Hematopoietic multipotent progenitor cell treated with erythropoietin and hydrocortisone succinate and interleukin-3 and kit ligand, for 17 days (in vitro differentiated cells): ENCODE measurements around the gene ZNF638.
"Not testable (repeated sequence)": the region's sequence is repeated elsewhere in the genome, so short reads cannot be mapped to it uniquely, and the experiment has no call there.

Source experiments
- DNase-seq: peaks from one replicate; pipeline ENCODE4 v3.0.0-alpha.2; 2015; ENCODE audit warnings: low spot score

The ZNF638 gene, protein sequence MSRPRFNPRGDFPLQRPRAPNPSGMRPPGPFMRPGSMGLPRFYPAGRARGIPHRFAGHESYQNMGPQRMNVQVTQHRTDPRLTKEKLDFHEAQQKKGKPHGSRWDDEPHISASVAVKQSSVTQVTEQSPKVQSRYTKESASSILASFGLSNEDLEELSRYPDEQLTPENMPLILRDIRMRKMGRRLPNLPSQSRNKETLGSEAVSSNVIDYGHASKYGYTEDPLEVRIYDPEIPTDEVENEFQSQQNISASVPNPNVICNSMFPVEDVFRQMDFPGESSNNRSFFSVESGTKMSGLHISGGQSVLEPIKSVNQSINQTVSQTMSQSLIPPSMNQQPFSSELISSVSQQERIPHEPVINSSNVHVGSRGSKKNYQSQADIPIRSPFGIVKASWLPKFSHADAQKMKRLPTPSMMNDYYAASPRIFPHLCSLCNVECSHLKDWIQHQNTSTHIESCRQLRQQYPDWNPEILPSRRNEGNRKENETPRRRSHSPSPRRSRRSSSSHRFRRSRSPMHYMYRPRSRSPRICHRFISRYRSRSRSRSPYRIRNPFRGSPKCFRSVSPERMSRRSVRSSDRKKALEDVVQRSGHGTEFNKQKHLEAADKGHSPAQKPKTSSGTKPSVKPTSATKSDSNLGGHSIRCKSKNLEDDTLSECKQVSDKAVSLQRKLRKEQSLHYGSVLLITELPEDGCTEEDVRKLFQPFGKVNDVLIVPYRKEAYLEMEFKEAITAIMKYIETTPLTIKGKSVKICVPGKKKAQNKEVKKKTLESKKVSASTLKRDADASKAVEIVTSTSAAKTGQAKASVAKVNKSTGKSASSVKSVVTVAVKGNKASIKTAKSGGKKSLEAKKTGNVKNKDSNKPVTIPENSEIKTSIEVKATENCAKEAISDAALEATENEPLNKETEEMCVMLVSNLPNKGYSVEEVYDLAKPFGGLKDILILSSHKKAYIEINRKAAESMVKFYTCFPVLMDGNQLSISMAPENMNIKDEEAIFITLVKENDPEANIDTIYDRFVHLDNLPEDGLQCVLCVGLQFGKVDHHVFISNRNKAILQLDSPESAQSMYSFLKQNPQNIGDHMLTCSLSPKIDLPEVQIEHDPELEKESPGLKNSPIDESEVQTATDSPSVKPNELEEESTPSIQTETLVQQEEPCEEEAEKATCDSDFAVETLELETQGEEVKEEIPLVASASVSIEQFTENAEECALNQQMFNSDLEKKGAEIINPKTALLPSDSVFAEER (N-terminal part only)

DNA sequence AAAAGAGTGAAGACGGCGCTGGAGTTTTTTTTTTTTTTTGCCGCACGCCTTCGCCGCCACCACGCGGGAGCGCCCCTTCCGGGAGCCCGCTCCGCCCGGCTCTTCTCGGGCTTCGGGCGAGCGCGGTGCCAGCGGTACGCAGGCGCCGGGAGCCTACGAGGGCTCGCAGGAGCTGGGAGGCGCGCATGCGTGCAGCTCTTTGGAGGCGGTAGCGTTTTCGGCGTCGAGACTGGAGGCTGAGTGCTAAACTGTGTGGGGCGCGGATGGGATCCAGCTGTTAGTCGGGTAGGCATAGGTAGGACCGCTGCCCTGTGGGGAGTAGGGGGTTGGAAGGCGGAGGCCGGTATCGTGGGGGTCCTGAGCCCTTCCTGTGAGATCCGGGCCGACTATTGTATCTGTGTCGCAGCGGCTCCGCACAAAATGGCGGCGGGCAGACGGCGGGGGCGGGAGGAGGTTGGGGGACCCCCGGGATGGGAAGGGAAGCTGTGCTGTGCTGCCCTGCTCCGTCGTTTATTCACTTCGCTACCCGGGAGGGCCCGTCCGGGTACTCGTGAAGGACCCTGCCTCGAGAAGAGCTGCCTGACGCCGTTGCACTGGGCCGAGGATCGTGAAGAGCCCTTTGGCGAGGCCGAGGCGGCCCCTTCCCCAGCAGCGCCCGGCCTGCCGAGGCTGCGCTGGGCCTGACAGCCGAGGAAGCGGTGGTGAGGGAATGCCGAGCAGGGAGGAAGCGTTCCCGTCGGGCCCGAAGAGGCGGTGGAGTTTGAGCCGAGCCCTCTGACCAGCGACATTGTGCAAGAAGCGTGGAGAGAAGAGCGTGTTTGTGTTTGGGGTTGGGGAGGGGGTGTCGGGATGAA lies at the start of gene ZNF638:
TSS of gene ZNF638 (plus strand) at position 202 of the 854 bp plus-strand sequence. CDS start 17,173 bp downstream, outside the sequence.
- peak; percentile 98 for DNase-seq

DNA sequence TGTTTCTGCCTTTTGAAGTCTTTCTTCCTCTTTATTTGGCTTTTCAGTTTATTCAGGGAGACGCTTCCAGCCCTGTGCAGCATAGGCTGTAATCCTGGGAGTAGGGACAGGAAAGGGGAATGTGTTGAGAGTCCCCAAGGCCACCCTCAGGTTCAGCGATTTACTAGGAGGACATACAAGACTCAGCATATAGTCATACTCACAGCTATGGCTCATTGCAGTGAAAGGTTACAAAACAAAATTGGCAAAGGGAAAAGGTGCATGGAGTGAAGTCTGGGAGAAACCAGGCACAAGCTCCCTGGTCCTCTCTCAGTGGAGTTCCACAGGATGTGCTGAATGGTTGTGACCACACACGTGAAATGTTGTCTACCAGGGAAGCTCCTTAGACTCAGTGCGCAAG lies 49.6 kb upstream of the ZNF638 start:
- DNase-seq, result no peak

DNA sequence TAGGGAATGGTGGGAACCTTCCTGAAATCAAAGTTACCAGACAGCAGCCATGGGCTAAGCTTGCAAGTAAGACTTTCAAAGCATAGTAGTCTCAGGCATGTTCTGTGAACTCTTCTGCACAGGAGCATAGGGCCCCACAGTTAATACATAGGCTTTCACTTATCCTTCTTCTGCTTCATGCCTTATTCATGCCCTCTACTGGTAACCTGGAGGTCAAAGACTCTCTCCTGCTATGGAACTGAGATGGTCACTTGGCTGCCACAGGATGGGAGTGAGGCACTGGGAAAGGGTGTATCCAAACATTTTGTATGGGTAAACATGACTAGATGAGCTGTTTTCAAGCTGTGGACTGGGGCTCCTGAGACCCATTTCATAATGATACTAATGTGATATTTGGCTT lies 49.1 kb upstream of the ZNF638 start:
- peak; percentile 26 for DNase-seq

DNA sequence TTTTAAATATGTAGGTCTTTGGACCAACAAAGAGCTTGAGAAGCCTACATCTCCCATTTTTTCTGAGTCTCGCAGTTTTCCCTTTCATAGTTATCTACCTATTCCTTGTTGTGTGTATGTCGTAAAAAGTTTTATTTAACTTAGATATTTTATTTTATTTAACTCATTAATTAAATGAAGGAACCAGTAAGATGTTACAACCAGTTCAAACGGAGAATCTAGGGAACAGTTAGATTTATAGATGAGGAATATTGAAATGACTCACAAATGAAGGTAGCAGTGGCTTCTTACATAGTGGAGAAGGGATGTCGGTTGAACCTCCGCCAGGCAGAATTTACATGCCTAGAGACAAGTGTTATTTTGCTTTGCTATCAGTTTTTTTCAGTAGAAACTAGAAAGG lies 48.5 kb upstream of the ZNF638 start:
- no peak for DNase-seq

DNA sequence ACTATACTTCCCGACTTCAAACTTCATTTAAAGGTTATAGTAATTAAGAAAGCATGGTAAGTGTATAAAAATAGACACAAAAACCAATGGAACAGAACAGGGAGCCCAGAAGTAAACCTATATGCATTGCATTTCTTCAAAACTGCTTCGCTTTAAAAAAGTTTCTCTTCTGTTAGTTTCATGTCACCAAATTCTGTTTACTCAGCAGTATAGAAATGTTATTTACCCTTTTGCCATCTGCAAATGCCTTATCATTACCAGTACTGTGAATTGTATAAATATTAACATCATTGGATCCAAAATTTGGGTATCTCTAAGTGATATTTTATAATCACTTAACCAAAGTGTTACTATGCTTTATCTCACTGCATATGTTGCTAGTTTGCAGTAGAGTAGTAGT lies 45.9 kb upstream of the ZNF638 start:
- DNase-seq, result no peak

DNA sequence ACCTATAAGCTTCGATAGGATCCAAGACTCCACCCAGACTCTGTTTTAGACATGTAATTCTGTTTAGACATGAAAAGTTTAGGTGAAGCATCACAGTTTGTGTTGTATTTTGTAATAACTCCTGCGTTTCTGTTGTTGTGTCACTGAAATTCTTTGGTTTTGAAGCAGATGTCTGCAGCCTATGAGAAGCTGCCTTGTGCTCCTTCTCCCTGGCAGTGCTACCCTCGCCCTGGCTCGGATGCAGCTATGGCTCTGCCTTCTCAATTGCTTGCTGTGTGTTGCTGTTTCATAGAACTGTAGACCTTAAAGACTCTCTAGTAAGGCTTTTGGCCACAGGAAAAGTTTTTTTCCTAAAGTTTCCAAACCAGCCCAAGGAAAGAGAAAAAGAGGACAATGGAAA lies 40.2 kb upstream of the ZNF638 start:
- DNase-seq, result no peak

DNA sequence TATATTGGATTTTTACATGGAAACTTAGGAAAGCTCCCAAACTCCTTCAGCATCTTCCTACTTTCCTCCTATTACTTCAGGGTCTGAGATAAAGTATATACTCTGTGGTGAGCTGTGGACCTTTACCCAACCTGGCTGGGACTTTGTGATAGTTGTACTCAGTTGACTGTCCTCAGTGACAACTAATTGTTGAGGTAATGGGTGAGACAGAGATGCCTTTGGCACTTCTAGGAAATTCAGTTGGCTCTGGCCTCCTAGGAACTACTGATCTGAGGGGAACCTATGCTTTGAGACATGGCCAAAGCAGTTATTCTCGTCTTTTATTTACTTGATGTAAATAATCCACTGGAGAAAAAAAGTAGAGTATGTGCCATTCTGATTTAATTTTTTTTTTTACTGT lies 39.4 kb upstream of the ZNF638 start:
- DNase-seq, result no peak

DNA sequence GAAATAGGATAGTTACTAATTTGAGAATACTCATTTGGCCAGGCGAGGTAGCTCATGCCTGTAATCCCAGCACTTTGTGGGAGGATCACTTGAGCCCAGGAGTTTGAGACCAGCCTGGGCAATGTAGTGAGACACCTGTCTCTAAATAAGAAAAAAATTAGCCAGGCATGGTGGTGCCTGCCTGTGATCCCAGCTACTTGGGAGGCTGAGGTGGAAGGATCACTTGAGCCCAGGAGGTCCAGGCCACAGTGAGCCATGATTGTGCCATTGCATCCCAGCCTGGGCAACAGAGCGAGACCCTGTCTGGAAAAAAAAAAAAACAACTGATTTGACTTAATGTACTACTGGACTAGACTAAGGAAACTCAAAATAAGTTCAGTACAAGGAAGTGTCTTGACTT lies 32.7 kb upstream of the ZNF638 start:
- DNase-seq, result no peak

DNA sequence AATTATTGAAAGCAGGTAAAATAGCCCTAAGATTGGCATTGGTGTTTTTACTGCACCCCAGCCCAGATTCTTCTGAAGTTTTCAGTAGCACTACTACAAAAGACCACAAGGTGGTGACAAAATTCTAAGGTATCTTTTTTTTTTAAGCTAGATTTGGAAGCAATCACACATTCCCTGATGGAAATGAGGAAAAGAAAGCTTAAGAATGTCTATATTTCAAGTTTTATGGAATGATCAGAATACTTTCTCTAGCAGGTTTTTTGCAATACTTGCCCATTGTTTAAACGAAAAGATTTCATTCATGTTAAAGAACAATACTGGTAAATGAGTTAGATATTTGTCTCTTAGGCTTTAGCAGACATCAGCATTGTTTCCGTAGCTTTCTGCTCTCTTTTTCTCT lies 32.1 kb upstream of the ZNF638 start:
- DNase-seq, result peak; percentile 69

DNA sequence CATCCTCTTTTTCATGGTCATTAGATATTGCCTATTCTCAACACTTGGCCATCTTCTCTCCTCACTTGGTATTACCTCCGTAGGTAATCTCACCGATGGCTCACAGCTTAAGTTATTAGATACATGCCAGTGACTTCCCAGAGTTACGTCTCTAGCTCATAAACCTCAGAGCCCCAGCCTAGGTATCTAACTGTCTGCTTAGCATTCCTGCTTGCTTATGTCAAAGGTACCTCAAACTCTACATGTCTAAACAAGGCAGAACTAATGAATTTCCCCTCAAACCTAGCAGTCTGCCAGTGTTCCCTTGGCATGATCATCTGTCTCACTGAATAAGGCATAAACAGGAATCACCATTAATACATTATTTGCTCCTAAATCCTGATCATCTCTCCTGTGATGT lies 27.7 kb upstream of the ZNF638 start:
- DNase-seq, result no peak

DNA sequence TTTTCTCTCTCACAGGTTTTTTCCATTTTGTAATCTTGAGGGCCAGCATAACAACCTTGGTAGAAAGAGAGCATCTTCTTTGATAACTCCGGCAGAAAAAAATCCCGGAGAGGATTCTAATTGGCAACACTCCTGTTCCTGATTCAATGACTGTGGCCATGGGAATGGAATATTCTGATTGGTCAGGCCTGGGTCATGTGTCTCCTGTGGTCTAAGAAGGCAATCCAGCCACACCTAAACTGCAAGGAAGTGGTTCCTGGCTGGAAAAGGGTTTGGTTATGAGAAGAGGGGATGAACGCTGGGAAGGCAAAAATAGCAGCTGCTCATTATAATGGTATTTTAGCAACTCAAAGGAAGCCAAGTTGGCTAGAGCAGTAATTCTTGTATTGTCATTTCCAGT lies 24.8 kb upstream of the ZNF638 start:
- no peak for DNase-seq

DNA sequence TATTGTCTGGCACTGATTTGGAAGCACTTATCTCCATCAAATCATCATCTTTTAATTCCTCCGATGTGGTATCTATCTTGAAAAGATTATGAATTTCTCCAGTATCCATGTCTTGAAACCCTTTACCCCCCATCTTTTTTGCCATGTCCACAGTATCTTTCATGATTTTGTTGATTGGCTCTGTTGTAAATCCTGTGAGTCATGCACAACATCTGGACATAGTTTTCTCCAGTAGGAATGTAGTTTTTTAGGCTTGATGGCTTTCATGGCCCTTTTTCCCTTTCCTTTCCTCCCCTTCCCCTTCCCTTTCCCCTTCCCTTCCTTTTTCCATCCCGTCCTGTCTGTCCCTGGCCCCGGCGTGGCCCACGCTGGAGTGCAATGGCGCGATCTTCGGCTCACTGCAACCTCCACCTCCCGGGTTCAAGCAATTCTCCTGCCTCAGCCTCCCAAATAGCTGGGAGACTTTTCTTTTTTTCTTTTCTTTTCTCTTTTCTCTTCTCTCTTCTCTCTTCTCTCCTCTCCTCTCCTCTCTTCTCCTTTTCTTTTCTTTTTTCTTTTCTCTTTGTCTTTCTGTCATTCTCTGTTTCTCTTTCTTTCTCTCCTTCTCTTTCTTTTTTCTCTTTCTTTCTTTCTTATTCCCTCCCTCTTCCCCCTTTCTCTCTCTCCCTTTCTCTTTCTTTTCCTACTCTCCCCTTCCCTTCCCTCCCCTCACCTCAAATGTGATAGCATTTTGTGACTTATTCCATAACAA lies 18.4 kb upstream of the ZNF638 start:
- DNase-seq, result no peak

DNA sequence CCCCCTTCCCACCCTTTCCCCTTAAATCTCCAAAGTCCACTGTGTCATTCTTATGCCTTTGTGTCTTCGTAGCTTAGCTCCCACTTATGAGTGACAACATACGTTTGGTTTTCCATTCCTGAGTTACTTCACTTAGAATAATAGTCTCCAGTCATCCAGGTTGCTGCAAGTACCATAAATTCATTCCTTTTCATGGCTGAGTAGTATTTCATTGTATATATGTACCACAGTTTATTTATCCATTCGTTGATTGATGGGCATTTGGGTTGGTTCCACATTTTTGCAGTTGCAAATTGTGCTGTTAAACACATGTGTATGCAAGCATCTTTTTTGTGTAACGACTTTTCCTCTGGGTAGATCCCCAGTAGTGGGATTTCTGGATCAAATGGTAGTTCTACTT lies 14.5 kb upstream of the ZNF638 start:
- no peak for DNase-seq

DNA sequence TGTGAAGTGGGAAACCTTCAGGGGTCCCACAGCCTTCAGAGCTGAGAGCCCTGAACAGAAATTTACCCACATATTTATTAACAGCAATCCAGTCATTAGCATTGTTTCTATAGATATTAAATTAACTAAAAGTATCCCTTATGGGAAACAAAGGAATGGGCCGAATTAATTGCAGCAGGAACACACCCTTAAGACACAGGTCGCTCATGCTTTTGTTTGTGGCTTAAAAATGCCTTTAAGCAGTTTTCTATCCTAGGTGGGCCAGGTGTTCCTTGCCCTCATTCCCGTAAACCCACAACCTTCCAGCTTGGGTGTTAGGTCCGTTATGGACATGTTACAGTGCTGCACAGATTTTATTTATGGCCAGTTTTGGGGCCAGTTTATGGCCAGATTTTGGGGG lies 13.7 kb upstream of the ZNF638 start:
- DNase-seq, result not testable (repeated sequence)

DNA sequence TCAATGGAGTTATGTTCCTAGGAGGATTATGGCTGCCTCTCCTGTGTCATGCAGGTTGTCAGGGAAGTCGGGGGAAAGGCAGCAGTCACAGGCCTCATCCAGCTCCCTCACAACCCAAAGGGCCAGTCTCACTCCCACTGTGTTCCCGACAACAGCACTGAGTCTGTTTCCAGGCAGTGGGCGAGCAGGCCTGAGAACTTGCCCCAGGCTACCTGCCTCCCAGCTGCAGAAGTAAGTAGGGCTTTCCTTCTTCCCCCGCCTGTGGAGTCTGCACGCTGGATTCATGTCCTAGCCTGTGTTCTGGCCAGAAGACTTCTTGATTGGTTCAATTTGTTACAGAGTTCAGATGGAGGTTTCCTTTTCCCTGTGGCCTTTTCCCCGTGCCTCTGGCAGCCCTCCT lies 8.2 kb upstream of the ZNF638 start:
- DNase-seq, result no peak

DNA sequence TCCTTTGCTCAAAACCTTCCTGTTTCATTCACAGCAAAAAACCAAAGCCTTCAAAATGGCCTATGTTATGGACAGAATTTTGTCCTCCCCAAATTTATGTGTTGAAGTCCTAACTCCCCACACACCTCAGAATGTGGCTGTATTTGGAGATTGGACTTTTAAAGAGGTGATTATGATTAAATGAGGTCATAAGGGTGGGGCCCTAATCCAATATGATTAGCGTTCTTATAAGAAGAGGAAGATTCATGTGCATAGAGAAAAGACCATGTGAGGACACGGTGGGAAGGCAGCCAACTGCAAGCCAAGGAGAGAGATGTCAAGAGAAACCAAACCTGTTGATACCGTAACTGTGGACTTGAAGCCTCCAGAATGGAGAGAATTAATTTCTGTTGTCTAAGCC lies 4.6 kb upstream of the ZNF638 start:
- DNase-seq, result no peak

DNA sequence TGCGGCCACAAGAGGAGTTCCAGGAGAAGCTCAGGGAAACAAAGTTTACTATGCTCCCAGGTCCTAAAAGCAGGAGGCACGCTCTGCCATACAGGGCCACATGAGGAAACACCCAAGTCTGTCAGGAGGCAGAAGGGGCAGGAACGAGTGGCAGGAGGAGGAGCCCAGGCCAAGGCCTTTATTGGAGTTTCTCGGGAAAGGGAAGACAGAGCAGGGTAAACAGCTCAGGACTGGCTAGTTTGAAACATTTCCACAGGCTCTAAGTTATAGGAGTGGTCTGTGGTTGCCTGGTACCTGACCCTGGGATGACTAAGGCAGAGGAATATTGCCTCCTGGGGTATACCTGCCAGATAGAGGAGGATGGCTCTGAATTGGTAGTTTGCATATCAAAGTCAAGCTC lies 3.7 kb upstream of the ZNF638 start:
- no peak for DNase-seq

DNA sequence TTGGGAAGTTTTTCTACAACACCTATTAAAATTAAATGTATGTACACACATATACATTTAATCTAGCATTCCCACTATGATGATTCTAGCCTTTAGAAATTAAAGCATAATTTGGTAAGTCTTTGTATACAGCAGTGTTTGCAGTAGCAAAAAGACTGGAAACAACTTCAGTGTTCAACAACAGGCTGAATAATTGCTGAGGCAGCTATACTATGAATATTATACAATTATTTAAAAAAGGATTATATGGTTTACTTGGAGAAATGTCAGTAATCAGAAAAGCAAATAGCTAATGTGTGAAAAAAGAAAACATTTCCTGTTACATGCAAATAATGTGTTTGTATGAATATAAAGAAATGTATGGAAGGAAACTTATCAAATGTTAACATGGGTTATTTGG lies 1.4 kb upstream of the ZNF638 start:
- DNase-seq, result no peak

DNA sequence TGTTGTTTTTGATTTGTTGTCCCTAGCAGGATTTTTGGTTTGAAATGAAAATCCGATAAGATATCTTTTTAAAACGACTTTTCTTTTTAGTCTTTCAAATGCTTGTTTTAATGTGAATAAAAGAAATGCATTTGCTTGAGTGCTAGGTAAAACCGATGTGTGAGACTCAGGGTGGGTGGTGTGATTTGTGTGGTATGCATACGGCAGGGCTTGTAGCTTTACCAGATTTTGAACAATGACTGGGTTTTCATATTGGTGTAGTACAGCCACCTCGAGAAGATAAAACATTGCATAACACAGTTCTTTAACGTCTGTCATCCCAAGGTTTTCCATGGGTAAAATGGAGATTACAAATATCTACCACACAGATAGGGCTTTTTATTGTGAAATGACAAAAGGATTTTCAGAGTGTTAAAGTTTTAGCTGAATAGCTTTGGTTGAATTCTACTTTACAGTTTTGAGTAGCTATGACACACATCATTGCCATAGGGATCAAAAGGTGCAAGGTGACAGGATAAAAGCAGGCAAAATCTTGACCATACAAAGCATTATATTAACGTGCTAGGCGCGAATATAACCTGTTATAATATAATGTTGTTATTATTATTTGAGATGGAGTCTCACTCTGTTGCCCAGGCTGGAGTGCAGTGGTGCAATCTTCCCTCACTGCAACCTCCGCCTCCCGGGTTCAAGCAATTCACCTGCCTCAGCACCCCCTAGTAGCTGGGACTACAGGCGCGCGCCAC lies 824 bp upstream of the ZNF638 start:
- DNase-seq, result no peak

DNA sequence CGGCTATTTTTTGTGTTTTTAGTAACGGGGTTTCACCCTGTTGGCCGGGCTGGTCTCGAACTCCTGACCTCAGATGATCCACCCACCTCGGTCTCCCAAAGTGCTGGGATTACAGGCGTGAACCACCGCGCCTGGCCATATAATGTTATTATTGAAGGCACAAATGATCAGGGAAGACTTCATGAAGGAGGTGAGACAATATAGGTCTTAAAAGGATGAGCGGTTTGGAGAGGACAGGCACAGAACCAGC lies 326 bp upstream of the ZNF638 start:
- DNase-seq, result not testable (repeated sequence)

DNA sequence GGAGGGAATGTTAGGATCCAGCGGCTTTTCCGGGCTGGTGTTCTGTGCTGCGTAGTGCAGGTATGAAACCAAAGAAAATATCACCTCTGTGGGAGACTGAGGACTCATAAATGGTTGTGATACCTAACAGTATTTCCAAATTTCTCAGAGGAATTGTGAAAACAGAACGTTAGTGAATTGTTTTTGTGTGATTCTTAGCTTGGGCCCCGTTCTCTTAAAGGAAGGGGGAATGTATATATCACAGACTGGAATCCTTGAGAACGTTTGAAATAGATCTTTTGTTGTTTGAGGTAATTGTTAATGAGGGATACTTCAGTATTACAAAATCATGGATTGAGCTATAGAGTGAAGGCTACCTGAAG lies 834 bp downstream of the ZNF638 start:
- DNase-seq, result peak; percentile 54
